Measurements from ENCODE around the gene HDAC4. TPM values are rescaled to one million over a fixed set of nuclear protein-coding genes. Genes with fewer than 3 reads are reported as not detected.
A peak's percentile ranks its signal among the peaks of the same experiment; 100 is the strongest.

HDAC4 gene
- total RNA-seq, 1 experiment from 2014 or later: 40.1 TPM

DNA sequence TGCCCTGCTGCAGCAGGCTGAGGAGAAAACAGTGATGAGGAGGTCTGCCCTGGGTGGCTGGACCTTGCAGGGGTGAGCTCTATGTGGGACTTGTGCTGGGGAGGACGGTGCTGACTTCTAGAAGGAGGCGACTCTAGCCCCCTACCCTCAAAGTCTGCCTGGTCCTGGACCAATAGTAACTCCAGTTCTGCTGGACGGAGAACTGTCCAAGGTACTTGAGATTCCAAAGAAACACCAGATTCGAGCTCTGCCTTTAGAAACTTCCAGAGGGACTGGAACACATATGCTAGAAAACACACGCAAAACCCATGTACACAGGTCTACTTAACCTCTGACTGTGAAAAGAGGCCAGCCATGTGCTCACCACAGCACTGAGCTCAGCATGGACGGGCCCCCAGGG, 292.4 kb downstream of the HDAC4 start:
- no peak overlapping the region for H3K27ac ChIP-seq (ENCODE audit: low read length)
- DNase-seq (ENCODE audit: low read depth, low spot score) (no peak), ATAC-seq (no peak)
- H3K9me3 ChIP-seq (ENCODE audit: control insufficient read depth, insufficient read depth, low read depth, low read length): no peaks in the 10 kb centered on the region
- CTCF ChIA-PET: no interaction called here
- TF ChIP-seq CTCF (IDR thresholded peaks at IDR 0.05) (no peak), REST (IDR thresholded peaks at IDR 0.05; ENCODE audit: insufficient read depth in 1 of 2, low read depth in 2 of 2, low read length in 1 of 2) (peak; percentile 75 to 78), POLR2AphosphoS5 (IDR thresholded peaks at IDR 0.05; ENCODE audit: low read depth, low read length) (no peak), SIN3A (IDR thresholded peaks at IDR 0.05; ENCODE audit: borderline replicate concordance, insufficient read depth, low read depth, low read length) (no peak), TCF7L2 (IDR thresholded peaks at IDR 0.05; ENCODE audit: low read depth, low read length) (no peak)
- intact Hi-C loops (cut with micrococcal nuclease; ENCODE audit: unreplicated experiment): loop anchor here (10.0 kb wide), 1 partner anchor 74 kb away; no protein-coding TSS in a partner anchor
- no peaks in the 10 kb centered on the region for H3K27me3 ChIP-seq (ENCODE audit: control insufficient read depth, insufficient read depth, low read length)
- no peak overlapping the region for H3K4me3 ChIP-seq (ENCODE audit: low read depth in 2 of 2, low read length in 2 of 2)
- H3K4me1 ChIP-seq (ENCODE audit: control insufficient read depth, insufficient read depth, low read length): no peaks in the 10 kb centered on the region
- in situ Hi-C loops (cut with HindIII; ENCODE audit: low pct_unique_long_range_greater_than_20kb, low sequenced_read_pairs): no loop called here
- no TSS peak for BruUV-seq (replicated peaks)
- H3K36me3 ChIP-seq (ENCODE audit: control insufficient read depth, insufficient read depth, low read length): no peaks in the 10 kb centered on the region
- POLR2A ChIA-PET: no interaction called here

GRCh38 chr2:239107936-239108335, 292.9 kb downstream of the HDAC4 start:
- ChIA-PET CTCF (interaction anchor here (0.8 kb wide), 1 partner anchor 9 kb away, joined by 3 read pairs; no protein-coding TSS in a partner anchor), POLR2A (no interaction called here)
- ATAC-seq (no peak), DNase-seq (ENCODE audit: low read depth, low spot score) (no peak)
- no peaks in the 10 kb centered on the region for H3K27me3 ChIP-seq (ENCODE audit: control insufficient read depth, insufficient read depth, low read length)
- H3K36me3 ChIP-seq (ENCODE audit: control insufficient read depth, insufficient read depth, low read length): no peaks in the 10 kb centered on the region
- intact Hi-C loops (cut with micrococcal nuclease; ENCODE audit: unreplicated experiment) (loop anchor here (10.0 kb wide), 1 partner anchor 73 kb away; no protein-coding TSS in a partner anchor), in situ Hi-C loops (cut with HindIII; ENCODE audit: low pct_unique_long_range_greater_than_20kb, low sequenced_read_pairs) (no loop called here)
- H3K4me1 ChIP-seq (ENCODE audit: control insufficient read depth, insufficient read depth, low read length): no peaks in the 10 kb centered on the region
- H3K4me3 ChIP-seq (ENCODE audit: low read depth in 2 of 2, low read length in 2 of 2): no peak overlapping the region
- BruUV-seq (replicated peaks): no TSS peak
- no peaks in the 10 kb centered on the region for H3K9me3 ChIP-seq (ENCODE audit: control insufficient read depth, insufficient read depth, low read depth, low read length)
- no peak overlapping the region for H3K27ac ChIP-seq (ENCODE audit: low read length)
- TF ChIP-seq CTCF (IDR thresholded peaks at IDR 0.05) (no peak), REST (IDR thresholded peaks at IDR 0.05; ENCODE audit: insufficient read depth in 1 of 2, low read depth in 2 of 2, low read length in 1 of 2) (no peak), TCF7L2 (IDR thresholded peaks at IDR 0.05; ENCODE audit: low read depth, low read length) (no peak), SIN3A (IDR thresholded peaks at IDR 0.05; ENCODE audit: borderline replicate concordance, insufficient read depth, low read depth, low read length) (no peak), POLR2AphosphoS5 (IDR thresholded peaks at IDR 0.05; ENCODE audit: low read depth, low read length) (no peak)
